Right lung (tissue), 5 donors: ENCODE data around the gene PTBP1. TPM values are rescaled to one million over a fixed set of nuclear protein-coding genes. Genes with fewer than 3 reads are reported as not detected.
"Not testable (repeated sequence)": the region's sequence is repeated elsewhere in the genome, so short reads cannot be mapped to it uniquely, and the experiment has no call there.

Experiments used
- DNase-seq, 2 donors: peaks; one replicate each; pipeline ENCODE4 v3.0.0-alpha.2; 2013
- polyA plus RNA-seq, 5 donors: library from polyadenylated mRNA; unstranded; fragments of 120-200 nt; gene quantifications; one replicate each; pipeline versions ENCODE4 v1.2.1 to v1.2.3, GENCODE V29; 2013; ENCODE audit warnings: inconsistent platforms in 1 of 5, low replicate concordance in 1 of 5; ENCODE audit not compliant: insufficient read length in 5 of 5, insufficient read depth in 1 of 5

Gene PTBP1
- polyA plus RNA-seq, 5 donors: 294 to 375 (median 310) TPM

- DNase-seq: no peak
Measured at GRCh38 chr19:852136-853013, 55.1 kb downstream of the PTBP1 start, which contains the start of gene ELANE. TSS of gene ELANE (plus strand) at chr19:852303. CDS start at chr19:852329, 26 bp downstream.

DNA sequence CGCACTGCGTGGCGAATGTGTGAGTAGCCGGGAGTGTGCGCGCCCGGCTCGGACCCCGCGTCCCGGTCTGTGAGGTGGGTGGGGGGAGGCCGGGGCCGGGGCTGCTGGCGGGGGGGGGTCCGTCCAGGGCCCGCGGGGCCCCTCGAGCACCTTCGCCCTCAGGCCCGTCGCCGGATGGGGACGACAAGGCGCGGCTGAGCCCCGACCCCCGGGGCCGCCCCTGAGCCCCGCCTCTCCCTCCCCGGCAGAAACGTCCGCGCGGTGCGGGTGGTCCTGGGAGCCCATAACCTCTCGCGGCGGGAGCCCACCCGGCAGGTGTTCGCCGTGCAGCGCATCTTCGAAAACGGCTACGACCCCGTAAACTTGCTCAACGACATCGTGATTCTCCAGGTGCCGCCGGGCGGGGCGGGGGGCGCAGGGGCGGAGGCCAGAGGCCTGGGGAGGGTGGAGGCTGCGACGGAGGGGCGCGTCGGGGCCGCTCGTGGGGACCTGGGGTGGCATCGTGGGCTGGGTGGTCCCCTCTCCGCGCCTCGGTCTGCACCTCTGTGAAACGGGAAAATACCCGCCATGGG, 55.8 kb downstream of the PTBP1 start:
- no peak for DNase-seq

DNA sequence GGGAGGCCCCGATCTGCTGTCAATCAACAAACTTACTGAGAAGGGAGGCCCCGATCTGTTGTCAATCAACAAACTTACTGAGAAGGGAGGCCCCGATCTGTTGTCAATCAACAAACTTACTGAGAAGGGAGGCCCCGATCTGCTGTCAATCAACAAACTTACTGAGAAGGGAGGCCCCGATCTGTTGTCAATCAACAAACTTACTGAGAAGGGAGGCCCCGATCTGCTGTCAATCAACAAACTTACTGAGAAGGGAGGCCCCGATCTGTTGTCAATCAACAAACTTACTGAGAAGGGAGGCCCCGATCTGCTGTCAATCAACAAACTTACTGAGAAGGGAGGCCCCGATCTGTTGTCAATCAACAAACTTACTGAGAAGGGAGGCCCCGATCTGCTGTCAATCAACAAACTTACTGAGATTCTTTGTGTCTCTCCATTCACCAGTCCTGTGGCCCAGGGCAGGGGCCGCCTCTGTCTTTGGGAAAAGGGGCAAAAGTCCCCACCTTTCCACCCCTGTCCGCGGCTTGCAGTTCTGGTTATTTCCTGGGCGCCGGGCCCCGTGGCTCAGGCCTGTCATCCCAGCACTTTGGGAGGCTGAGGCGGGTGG, 56.5 kb downstream of the PTBP1 start:
- DNase-seq: not testable (repeated sequence)

GRCh38 chr19:854549-854948, 57.3 kb downstream of the PTBP1 start:
- no peak for DNase-seq

GRCh38 chr19:855142-855541, 57.9 kb downstream of the PTBP1 start:
- DNase-seq: no peak

GRCh38 chr19:855566-856120, 58.4 kb downstream of the PTBP1 start:
- DNase-seq: no peak

GRCh38 chr19:858284-858683, 61.0 kb downstream of the PTBP1 start:
- DNase-seq: no peak

- peak; percentile 42 to 45 for DNase-seq
Measured at GRCh38 chr19:858868-859843, 61.9 kb downstream of the PTBP1 start, which contains the start of gene CFD. TSS of gene CFD (plus strand) at chr19:859664. CDS start at chr19:859690, 26 bp downstream.

DNA sequence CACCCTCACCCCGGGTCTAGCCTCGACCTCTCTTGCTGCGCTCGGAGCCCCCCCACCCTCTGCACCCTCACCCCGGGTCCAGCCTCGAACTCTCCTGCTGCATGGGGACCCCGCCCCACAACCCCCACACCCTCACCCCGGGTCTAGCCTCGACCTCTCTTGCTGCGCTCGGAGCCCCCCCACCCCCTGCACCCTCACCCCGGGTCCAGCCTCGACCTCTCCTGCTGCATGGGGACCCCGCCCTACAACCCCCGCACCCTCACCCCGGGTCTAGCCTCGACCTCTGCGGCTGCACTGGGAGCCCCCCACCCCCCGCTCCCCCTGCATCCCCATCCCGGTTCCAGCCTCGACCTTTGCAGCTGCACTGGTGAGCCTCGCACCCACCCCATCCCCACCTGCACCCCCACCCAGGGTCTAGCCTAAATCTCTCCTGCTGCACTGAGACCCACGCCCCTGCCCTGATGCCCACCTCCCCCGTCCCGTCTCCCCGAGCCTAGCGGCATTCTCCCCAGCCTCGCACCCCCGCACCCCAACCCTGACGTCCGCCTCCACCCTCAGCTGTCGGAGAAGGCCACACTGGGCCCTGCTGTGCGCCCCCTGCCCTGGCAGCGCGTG, 64.0 kb downstream of the PTBP1 start:
- DNase-seq: no peak

Other genes with a start within 250 kb of the PTBP1 start
- 100 to 1,000 TPM; 219 to 458 (median 275) TPM for gene BSG, start 224.9 kb upstream of the PTBP1 start, polyA plus RNA-seq
- gene HCN2, start 207.6 kb upstream of the PTBP1 start, polyA plus RNA-seq: under 1 TPM; 0.05 to 0.15 (median 0.13) TPM
- 10 to 100 TPM; 28.9 to 46.0 (median 43.0) TPM for gene POLRMT, start 163.9 kb upstream of the PTBP1 start, polyA plus RNA-seq
- gene FGF22, start 157.6 kb upstream of the PTBP1 start, polyA plus RNA-seq: under 1 TPM; 0.19 to 0.57 (median 0.22) TPM
- gene RNF126, start 134.2 kb upstream of the PTBP1 start, polyA plus RNA-seq: 10 to 100 TPM; 13.8 to 33.6 (median 19.8) TPM
- gene FSTL3, start 121.1 kb upstream of the PTBP1 start, polyA plus RNA-seq: 10 to 100 TPM in 3 of 5 donors, 1 to 10 TPM in 2; 7.0 to 17.2 (median 12.9) TPM
- gene PRSS57, start 102.0 kb upstream of the PTBP1 start, polyA plus RNA-seq: under 1 TPM in 4 of 5 donors, not detected in 1; 0.14 to 0.64 (median 0.39) TPM
- gene PALM, start 88.5 kb upstream of the PTBP1 start, polyA plus RNA-seq: 10 to 100 TPM; 32.5 to 62.8 (median 43.2) TPM
- gene MISP, start 46.3 kb upstream of the PTBP1 start, polyA plus RNA-seq: 10 to 100 TPM in 2 of 5 donors, 1 to 10 TPM in 3; 5.7 to 17.2 (median 9.4) TPM
- 10 to 100 TPM in 1 of 5 donors, 1 to 10 TPM in 4; 3.0 to 13.7 (median 7.1) TPM for gene PLPPR3, start 24.5 kb downstream of the PTBP1 start, polyA plus RNA-seq
- 1 to 10 TPM; 1.4 to 4.4 (median 1.9) TPM for gene AZU1, start 30.4 kb downstream of the PTBP1 start, polyA plus RNA-seq
- gene PRTN3, start 43.5 kb downstream of the PTBP1 start, polyA plus RNA-seq: 1 to 10 TPM; 1.4 to 3.4 (median 2.2) TPM
- gene ELANE, start 54.9 kb downstream of the PTBP1 start, polyA plus RNA-seq: 1 to 10 TPM in 2 of 5 donors, under 1 TPM in 3; 0.20 to 1.7 (median 0.75) TPM
- 10 to 100 TPM in 1 of 5 donors, 1 to 10 TPM in 4; 4.7 to 31.4 (median 6.3) TPM for gene CFD, start 62.2 kb downstream of the PTBP1 start, polyA plus RNA-seq
- gene MED16, start 95.7 kb downstream of the PTBP1 start, polyA plus RNA-seq: 10 to 100 TPM; 36.7 to 76.2 (median 51.0) TPM
- gene RNU6-9, start 96.0 kb downstream of the PTBP1 start, polyA plus RNA-seq: not detected
- 10 to 100 TPM; 27.5 to 61.8 (median 37.1) TPM for gene R3HDM4, start 115.8 kb downstream of the PTBP1 start, polyA plus RNA-seq
- gene KISS1R, start 119.9 kb downstream of the PTBP1 start, polyA plus RNA-seq: under 1 TPM in 1 of 5 donors, not detected in 4; 0.15 TPM
- 10 to 100 TPM; 17.0 to 28.0 (median 20.3) TPM for gene ARID3A, start 128.6 kb downstream of the PTBP1 start, polyA plus RNA-seq
- gene WDR18, start 186.9 kb downstream of the PTBP1 start, polyA plus RNA-seq: 10 to 100 TPM; 22.3 to 47.6 (median 30.8) TPM
- 1 to 10 TPM in 2 of 5 donors, under 1 TPM in 3; 0.31 to 1.6 (median 0.69) TPM for gene GRIN3B, start 203.0 kb downstream of the PTBP1 start, polyA plus RNA-seq
- gene TMEM259, start 223.7 kb downstream of the PTBP1 start, polyA plus RNA-seq: 100 to 1,000 TPM in 2 of 5 donors, 10 to 100 TPM in 3; 70.9 to 132 (median 98.4) TPM
- not detected for gene RNU6-2, start 224.1 kb downstream of the PTBP1 start, polyA plus RNA-seq
- 100 to 1,000 TPM; 128 to 196 (median 157) TPM for gene CNN2, start 229.2 kb downstream of the PTBP1 start, polyA plus RNA-seq
- 1 to 10 TPM; 2.8 to 6.1 (median 4.7) TPM for gene ABCA7, start 242.7 kb downstream of the PTBP1 start, polyA plus RNA-seq